RWPE2 (cell line): ENCODE results near the gene SCN5A.

Source experiments
- ATAC-seq: fragments of 200-7000 bp; cut with Tn5 transposase; 3 replicates; pipeline ENCODE4 v1.9.1; 2021; ENCODE audit warnings: low read depth
- DNase-seq: peaks from one replicate; pipeline ENCODE4 v3.0.0-alpha.2; 2020; ENCODE audit warnings: low spot score
- H3K27ac ChIP-seq: fragments of 450-650 bp; 2 replicates; pipeline ENCODE4 v1.5.1; 2017; ENCODE audit warnings: mild to moderate bottlenecking; ENCODE audit not compliant: poor library complexity, severe bottlenecking
- H3K27me3 ChIP-seq: fragments of 250-450 bp; sonication (Bioruptor Pico); 2 replicates; pipeline ENCODE4 v1.5.1; 2021; ENCODE audit warnings: mild to moderate bottlenecking, moderate library complexity; ENCODE audit not compliant: insufficient read depth, poor library complexity, severe bottlenecking
- H3K36me3 ChIP-seq: fragments of 250-450 bp; sonication (Bioruptor Pico); 2 replicates; pipeline ENCODE4 v1.5.1; 2020; ENCODE audit warnings: low read depth, mild to moderate bottlenecking, moderate library complexity
- H3K4me1 ChIP-seq: fragments of 250-450 bp; sonication (Bioruptor Pico); 2 replicates; pipeline ENCODE4 v1.5.1; 2021; ENCODE audit warnings: mild to moderate bottlenecking, moderate library complexity; ENCODE audit not compliant: insufficient read depth, poor library complexity, severe bottlenecking
- H3K4me3 ChIP-seq: fragments of 250-450 bp; sonication (Bioruptor Pico); 2 replicates; pipeline ENCODE4 v1.5.1; 2021; ENCODE audit warnings: mild to moderate bottlenecking, moderate library complexity; ENCODE audit not compliant: severe bottlenecking
- H3K9me3 ChIP-seq: fragments of 250-450 bp; sonication (Bioruptor Pico); 2 replicates; pipeline ENCODE4 v1.5.1; 2021; ENCODE audit warnings: mild to moderate bottlenecking, moderate library complexity; ENCODE audit not compliant: severe bottlenecking
- TF ChIP-seq, protein P1 (sequence below): fragments of 450-650 bp; IDR thresholded peaks from one replicate; pipeline ENCODE4 v1.5.1; 2017; ENCODE audit warnings: mild to moderate bottlenecking, moderate library complexity; ENCODE audit not compliant: poor library complexity, severe bottlenecking

The SCN5A gene

DNA sequence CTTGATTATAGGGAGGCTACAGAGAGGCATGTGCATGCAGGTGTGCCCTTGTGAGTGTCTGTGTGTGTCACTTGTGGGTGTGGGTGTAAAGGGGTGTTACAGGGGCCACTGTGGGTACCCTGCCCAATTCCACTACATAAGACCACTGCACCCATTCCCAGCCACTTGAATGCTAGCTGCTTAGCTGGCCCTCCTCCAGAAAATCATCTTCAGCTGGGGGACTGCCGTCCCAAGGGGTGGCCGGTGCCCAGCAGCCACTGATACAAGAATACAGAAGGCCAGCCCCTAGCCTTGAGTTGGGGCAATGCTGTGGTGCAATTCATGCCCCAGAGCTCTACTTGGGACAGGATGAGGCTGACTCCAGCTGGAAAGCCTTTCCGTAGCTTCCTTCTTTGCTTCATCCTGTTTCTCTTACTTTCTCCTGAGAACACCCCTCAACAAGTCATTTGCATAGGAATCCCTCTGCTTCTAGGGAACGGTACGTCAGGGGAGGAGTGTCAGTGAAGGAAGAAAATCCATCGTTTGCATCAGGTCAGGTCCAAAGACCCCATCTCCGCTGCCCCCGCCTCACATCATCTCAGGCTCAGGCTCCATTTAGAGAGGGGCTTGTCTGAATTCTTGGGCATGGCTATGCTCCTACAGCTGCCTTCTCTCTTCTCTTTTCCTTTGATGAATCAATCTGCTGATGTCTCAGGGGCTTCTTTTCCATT is 72.0 kb downstream of the SCN5A start:
- TF ChIP-seq, protein P1, sequence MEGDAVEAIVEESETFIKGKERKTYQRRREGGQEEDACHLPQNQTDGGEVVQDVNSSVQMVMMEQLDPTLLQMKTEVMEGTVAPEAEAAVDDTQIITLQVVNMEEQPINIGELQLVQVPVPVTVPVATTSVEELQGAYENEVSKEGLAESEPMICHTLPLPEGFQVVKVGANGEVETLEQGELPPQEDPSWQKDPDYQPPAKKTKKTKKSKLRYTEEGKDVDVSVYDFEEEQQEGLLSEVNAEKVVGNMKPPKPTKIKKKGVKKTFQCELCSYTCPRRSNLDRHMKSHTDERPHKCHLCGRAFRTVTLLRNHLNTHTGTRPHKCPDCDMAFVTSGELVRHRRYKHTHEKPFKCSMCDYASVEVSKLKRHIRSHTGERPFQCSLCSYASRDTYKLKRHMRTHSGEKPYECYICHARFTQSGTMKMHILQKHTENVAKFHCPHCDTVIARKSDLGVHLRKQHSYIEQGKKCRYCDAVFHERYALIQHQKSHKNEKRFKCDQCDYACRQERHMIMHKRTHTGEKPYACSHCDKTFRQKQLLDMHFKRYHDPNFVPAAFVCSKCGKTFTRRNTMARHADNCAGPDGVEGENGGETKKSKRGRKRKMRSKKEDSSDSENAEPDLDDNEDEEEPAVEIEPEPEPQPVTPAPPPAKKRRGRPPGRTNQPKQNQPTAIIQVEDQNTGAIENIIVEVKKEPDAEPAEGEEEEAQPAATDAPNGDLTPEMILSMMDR, result no peak
- no peak for DNase-seq
- Histone ChIP-seq H3K27me3 (no peaks in the 10 kb centered on the region), H3K4me3 (no peak overlapping the region), H3K9me3 (no peaks in the 10 kb centered on the region), H3K27ac (no peak overlapping the region), H3K4me1 (no peaks in the 10 kb centered on the region), H3K36me3 (no peaks in the 10 kb centered on the region)
- no peak for ATAC-seq

DNA sequence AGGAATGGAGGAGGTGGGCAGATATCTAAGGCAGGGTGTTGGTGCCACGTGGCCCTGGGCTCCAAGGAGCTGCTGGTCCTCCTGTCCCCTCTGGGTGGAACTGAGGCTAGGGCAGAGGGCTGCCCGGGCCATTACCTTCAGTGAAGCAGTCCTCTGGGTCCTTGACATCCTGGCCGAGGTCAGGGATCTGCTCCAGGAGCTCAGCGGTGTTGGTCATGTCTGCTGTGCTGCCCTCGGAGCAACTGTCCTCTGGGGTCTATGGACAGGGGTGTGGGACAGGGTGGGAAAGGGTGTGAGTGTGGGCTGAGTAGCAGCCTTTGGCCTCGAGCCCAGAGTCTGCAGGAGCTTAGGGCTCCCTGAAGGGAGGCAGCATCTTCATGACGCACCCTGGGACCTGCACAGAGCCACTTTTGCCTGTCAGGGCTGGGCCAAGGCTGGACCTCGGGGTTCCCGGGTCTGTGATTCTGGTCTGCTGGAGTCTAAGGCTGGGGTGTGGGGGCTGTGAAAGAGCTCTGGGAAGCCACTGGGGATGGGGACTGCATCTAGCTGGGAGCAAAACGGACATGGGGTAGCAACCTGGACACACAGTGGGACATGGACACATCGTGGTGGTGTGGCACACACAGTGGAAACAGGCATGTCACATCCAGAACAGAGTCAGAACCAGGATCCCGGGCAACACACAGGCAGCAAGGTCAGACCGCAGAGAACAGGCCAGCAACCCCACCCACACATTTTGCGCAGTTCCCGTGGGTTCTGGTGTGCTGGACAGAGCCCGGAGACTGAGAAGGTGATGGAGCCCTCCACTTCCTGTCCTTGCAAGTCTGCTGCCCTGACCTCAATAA is 72.7 kb downstream of the SCN5A start:
- TF ChIP-seq, protein P1, result no peak
- H3K27me3 ChIP-seq, result no peaks in the 10 kb centered on the region
- ATAC-seq (no peak), DNase-seq (no peak)
- H3K4me1 ChIP-seq, result no peaks in the 10 kb centered on the region
- H3K27ac ChIP-seq, result no peak overlapping the region
- no peaks in the 10 kb centered on the region for H3K9me3 ChIP-seq
- H3K4me3 ChIP-seq, result no peak overlapping the region
- H3K36me3 ChIP-seq, result no peaks in the 10 kb centered on the region

DNA sequence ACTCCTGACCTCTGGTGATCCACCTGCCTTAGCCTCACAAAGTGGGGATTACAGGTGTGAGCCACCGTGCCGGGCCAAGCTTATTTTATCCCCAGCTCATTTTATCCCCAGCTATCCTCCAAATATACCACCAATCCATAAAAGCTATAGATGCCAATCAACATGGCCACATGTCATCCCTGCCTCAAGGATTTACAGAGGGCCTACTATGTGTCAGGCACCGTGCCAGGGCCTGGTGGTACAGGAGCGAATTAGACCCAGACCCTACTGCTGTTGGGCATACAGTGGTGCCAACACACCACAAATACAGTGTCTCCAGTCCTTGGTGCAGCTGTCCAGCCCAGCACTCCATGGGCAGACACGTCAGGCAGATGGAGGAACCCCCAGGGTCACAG is 73.4 kb downstream of the SCN5A start:
- no peak for DNase-seq
- TF ChIP-seq, protein P1, result no peak
- no peaks in the 10 kb centered on the region for H3K9me3 ChIP-seq
- H3K4me1 ChIP-seq, result no peaks in the 10 kb centered on the region
- ATAC-seq, result no peak
- no peak overlapping the region for H3K4me3 ChIP-seq
- H3K27me3 ChIP-seq, result no peaks in the 10 kb centered on the region
- H3K36me3 ChIP-seq, result no peaks in the 10 kb centered on the region
- H3K27ac ChIP-seq, result no peak overlapping the region

DNA sequence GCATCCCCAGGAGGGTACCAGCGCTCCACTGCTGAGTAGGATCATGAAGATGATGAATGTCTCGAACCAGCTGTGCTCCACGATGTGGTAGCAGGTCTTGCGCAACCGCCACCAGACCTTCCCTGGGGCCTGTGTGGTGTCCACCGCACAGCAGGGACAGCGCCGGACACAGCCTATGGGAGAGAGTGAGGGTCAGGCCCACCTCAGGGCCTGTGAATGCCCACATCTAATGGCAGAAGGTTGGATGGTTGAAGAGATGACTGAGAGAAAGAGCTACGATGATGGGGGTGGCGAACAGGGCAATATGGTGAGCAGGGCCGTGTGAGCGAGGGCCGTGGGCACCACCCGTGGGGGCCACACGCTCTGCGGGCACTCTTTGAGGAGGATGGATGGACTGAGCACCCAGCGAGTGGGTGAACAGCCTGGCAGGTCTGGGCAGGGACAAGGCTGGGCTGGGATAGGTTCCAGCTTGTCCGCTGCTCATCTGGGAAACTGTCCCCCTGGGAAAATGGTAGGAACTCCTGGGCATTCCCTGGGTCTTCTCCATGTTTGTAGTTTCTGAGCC is 74.1 kb downstream of the SCN5A start:
- TF ChIP-seq, protein P1, result no peak

More for the DNA sequence above, 74.1 kb downstream of the SCN5A start:
- Histone ChIP-seq H3K9me3 (no peaks in the 10 kb centered on the region), H3K27me3 (no peaks in the 10 kb centered on the region), H3K27ac (no peak overlapping the region), H3K4me1 (no peaks in the 10 kb centered on the region), H3K4me3 (no peak overlapping the region), H3K36me3 (no peaks in the 10 kb centered on the region)
- DNase-seq, result no peak
- no peak for ATAC-seq
